GM19468 (cell line): ENCODE data around the gene CST7.
A peak's percentile ranks its signal among the peaks of the same experiment; 100 is the strongest.

Source experiments
- ATAC-seq: cut with Tn5 transposase; IDR thresholded peaks from one replicate; pipeline ENCODE4 v1.9.1; 2021; ENCODE audit warnings: mild to moderate bottlenecking, moderate library complexity, moderate number of reproducible peaks; ENCODE audit not compliant: unreplicated experiment; ENCODE audit errors: extremely low read depth

Gene CST7

GRCh38 chr20:24981790-24982189 lies 32.7 kb downstream of the CST7 start:
- ATAC-seq, result no peak

GRCh38 chr20:24983896-24984295 lies 34.8 kb downstream of the CST7 start:
- ATAC-seq, result no peak

GRCh38 chr20:24984961-24985640 lies 36.0 kb downstream of the CST7 start:
- ATAC-seq, result no peak

DNA sequence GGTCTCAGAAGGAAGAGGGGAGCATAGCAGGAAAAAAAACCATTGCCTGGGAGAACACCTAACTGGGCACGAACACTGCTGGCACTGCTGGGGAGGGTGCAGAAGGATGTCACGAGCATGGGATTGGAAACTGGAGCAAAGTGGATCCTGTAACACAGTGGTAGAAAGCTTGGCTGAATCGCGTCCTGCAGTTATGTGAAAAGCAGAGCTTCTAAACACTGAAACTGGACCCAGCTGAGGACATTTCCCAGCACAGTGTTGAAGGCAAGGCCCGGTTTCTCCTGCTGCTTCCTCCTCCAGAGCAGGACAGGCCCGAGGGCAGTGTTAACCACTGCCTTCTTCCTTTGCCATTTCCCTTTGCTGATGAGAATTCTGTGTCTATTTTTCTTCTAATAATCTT lies 36.7 kb downstream of the CST7 start:
- no peak for ATAC-seq

- no peak for ATAC-seq
These were observed 37.5 kb downstream of the CST7 start for GRCh38 chr20:24986436-24987015.

DNA sequence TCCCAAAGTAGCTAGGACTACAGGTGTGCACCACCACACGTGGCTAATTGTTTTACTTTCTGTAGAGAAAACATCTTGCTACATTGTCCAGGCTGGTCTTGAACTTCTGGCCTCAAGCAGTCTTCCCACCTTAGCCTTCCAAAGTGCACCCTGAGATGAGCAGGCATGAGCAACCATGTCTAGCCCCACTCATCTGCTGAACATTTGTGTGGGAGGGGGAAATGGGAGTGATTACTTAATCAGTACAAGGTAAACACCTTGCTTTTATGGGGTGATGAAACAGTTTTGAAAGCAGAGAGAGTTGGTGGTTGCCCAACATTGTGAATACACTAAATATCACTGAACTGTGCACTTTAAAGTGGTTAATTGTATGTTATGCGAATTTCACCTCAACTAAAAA lies 38.2 kb downstream of the CST7 start:
- no peak for ATAC-seq

DNA sequence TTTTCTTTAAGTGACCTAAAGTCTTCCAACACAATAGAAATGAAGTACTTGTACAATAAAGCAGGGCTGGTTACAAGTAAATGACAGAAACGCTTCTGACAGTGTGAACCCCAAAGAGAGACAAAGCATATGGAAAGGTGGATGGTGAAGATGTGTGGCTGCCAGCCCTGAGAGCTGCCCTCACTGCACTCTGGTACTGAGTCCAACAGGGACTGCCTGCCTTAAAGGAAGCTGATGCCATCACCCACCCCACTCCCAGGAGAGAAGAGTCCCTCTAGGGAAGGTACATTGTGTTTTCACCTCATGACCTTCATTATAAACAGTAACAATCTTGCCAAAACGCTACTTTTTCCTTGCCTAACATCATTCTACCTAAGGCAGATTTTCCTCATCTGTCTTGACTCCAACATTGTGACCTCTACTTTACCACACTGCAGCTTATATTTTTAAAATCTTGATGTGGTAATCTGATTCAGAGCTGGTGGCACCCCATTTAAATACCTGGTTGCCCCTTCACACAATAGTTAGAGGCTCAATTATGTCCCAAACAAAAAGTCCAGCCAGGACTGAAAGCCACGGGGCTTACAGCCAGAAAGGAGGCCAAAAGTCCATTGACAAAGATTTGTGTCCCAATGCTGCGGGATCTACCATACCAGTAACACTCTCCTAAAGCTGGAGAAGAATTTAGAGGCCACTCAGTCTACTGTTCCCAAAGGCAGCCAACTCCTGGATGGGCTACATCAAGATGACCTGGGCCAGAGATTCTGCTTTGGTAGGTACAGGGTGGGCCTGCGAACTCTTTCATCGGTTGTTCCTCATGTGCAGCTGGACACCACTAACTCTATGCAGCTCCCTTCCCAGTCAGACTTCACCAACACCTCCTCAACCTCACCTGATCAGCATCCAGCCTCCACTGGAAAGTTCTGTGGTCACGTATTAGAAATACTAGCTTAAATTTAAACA lies 39.1 kb downstream of the CST7 start:
- ATAC-seq, result no peak

- no peak for ATAC-seq
These were observed 40.1 kb downstream of the CST7 start for GRCh38 chr20:24989162-24989561.

DNA sequence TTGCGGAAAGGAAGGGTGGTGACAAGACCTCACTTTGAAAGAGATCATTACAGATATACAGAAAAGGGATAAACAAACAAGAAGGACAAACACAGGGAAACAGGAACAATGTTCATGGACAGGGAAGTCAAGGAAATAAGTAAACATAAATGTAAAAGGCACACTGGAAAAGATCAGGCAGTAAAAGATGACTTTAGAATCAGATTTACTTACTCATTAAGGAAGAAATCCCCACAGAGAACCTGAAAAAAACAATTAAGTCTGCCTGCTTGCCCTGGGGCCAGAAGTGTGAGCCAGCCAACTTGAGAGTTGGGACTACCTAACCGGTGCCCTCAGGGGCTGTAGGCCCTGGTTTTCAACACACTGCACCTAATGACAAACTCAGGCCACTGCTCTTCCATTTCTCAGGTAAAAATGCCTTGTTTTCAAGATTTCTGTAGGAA lies 41.8 kb downstream of the CST7 start:
- no peak for ATAC-seq

DNA sequence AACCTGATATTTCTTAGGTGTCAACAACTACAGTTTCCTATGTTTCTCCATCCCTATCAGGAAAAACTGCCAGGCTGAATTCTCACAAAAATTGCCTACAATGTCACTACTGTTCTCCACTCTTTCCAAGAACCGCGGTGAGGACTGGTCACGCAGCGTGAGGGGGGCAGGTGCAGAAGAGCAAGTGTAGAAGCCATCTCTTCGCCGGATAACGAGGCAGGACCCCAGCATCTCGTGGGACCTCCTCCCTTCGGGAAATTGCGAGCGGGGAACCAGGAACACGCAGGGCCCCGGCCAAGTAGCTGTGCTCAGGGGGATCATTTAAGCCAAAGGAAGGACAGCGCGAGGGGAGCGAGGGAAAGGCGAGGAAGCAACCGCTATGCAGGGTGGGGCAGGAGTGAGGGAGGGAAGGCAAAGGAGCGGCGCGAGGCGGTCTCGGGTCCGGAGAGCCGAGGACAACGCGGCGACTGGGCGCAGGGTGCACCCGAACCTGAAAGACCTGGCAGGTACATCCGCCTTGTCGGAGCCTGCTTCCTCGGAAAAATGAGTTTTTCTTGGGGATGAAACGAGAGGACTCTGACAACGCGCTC lies 42.9 kb downstream of the CST7 start:
- no peak for ATAC-seq

DNA sequence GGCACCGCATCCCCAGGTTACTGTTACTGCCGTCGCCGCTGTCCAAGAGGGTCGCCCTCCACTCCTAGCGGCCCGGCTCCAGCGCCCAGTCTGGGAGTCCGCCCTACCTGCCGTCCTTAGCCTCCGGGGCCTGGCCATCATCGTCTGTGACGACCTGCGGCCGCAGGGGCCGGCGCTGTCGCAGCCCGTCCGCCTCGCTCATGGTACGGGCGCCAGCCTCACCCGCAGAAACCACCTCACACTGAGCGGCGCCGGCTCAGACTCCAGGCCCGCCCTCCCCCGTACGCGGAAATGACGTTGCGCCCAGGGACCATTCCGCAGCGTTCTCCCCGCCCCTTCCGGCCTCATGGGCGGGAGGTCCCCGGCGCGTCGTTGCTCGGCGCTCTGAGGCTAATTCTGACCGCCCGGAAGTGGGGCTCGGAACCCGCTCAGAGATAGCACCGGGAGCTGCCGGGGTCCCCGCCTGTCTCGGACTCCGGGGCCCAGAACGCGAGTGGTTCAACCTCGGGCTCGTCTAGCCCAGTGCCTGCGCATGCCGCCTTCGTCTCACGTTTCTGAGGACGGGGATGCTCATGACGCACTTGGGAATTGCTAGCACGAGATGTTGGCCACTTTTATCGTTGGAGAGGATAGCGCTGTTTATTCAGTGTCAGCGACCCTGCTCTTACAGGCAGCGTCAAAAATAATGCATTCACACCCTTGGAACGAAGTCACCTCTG lies 43.6 kb downstream of the CST7 start, which contains the start of gene APMAP:
APMAP (minus strand) TSS at position 265 of the 719 bp plus-strand sequence; CDS start at position 202, 63 bp downstream.
- peak; percentile 97 for ATAC-seq

- ATAC-seq, result no peak
These were observed 44.5 kb downstream of the CST7 start for GRCh38 chr20:24993337-24994185.

- no peak for ATAC-seq
These were observed 45.1 kb downstream of the CST7 start for GRCh38 chr20:24994186-24994465.

DNA sequence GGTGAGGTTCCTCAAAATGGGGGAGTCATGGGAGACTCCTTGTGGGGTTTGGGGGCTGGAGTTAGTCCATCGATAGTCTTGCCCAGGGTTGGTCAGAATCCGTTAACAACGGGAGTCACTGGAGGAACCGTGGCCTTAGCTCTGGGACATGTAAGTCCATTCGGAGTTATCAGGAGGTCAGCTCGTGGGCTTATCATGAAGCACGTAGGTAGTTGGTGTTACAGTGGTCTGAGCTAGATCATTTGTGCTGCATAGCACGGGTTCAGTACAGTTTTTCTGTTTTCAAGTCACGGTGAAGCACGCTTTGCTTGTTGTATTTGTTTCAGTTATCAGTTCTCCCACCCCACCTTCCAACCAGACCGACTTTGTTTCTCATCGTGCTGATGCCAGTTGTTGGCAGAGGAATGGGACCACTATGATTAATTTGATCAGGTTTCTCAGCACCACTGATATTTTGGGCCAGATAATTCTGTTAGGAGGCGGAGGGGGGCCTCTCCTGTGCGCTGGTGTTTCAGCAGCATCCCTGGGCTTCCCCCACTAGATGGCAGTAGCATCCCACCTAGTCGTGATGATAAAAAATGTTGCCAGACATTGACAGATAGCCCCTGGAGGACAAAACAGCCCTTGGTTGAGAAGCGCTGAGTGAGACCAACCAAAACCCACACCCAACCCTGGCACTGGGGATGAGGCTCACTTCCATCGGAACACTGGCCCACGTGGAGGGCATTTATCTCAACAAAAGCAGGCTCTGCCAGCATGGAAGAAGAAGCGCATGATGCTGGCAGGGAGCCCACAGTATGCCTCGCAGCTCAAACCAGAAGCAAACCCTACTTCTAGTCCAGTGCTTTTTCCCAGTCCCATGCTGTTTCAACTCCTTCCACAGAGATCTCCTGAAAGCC lies 45.6 kb downstream of the CST7 start:
- no peak for ATAC-seq

DNA sequence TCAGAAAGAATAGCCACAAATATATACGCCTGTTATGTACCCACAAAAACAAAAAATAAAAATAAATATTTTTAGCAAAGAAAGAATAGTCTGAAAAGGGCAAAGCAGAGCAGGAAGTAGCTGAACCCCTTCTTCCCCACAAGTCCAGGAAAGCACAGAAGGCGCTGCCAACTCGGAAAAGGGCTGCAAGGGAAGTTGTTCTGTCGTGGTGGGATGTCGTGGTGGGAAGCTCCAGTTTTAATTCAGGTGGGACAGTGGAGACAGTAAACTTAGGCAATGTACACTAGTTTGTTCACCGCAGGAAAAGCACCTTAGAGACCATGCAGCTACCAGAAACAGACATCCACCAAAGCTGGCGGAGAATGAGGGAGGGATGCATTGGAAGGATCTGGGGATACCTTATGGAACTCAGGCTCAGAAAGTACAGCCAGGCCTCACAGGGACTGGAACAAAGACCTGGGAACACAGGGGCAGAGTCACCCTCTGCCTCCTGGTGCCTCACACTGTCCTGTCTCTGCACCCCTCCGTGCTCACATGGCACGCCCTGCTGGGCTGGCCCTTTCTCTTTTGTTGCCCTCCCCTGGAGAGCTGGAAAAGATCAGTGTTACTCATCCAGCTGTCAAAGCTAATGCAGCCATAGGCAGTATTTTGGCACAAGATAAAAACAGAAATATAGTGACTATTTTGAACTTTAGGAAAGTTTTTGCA lies 46.8 kb downstream of the CST7 start:
- ATAC-seq, result no peak

DNA sequence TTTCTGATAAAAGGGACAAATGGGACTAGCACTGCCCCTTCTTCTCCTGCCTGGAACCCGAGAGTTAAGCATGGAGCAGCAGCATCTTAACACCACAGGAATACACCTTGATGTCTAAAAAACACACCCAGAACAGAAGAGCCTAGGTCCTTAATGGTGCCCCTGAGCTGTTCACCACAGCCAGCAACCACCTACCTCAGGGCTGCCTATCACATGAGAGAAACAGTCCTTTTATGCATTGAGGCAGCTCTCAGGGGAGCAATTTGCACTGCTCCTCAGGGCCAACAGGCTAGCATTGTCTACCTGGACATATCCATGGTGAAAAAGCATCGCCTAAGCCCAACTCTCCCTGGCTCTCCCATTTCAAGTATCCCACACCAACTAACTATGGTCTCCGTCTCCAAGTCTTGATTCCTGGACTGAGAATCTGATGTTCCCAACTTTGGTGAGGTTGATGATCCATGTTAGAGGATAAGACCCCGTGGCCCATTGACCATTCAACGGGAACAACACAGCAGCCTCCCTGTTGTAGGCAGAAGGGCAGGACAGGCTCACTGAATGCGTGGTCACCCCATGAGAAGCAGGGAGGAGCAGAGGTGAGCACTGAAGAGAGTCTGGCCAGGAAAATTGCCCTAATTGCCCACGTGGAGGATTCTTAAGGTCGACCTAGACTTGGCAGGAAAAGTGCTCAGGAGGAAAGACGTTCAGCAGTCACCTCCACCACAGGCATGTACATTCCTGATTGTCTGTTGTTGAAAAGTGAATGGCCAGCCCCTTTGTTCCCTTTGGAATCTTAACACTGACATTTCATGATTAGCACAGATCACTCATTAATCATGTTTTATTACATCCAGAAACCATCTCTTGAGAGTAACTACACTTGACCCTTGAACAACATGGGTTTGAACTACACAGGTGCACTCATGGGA lies 47.6 kb downstream of the CST7 start:
- ATAC-seq, result no peak

GRCh38 chr20:24998121-24998520 lies 49.1 kb downstream of the CST7 start:
- ATAC-seq, result no peak
